CD4-positive, alpha-beta T cell treated with Interleukin-4 for 4 hours (primary cell): ENCODE results near the gene RAP1GAP2.
A peak's percentile ranks its signal among the peaks of the same experiment; 100 is the strongest.
"Not testable (repeated sequence)": the region's sequence is repeated elsewhere in the genome, so short reads cannot be mapped to it uniquely, and the experiment has no call there.

Source experiments
- DNase-seq: peaks from one replicate; pipeline ENCODE4 v3.0.0-alpha.2; 2020

RAP1GAP2 gene

DNA sequence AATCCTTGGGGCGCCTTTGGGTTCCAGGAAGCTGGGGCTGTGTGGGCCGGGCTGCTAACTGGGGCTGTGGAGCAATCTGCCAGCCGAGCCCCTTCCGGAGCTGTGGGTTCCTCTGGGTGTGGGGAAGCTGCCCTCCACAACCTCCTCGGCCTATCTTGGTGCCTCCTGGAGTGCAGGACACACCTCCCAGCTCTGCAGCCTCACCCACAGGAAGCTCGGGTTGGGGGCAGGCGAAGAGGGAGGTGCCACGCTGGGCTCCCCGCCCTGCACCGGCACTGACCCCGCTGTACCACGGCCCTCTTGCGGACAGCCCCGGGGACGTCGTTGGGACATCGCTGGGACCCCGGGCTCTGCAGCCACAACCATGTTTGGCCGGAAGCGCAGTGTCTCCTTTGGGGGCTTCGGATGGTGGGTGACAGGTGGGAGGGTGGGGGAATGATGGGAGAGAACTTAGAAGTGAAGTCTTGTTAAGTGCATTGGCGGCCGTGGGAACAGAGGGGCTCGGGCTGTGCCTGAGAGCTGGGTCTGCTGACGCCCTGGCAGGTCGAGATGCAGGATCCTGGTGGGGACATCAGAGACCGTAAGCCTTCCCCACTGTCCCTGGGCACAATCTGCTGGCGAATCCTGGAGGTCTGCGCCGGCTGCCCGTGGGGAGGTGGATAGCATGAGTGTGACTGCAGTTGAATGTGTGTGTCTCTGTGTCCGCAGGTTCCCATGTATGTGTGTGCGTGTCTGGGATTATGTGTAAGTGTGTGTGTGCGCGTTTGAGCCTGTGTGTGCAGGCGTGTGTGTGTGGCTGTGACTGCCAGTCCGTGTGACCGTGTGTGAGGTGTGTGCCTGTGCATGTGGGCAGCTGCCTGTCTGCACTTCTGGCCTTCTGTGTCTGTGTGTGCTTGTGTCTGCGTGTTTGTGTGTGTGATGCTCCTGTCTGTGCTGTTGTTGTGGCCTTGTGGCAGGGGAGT is at the start of gene RAP1GAP2:
TSS of gene RAP1GAP2 (plus strand) at position 275 of the 962 bp plus-strand sequence. CDS start at position 365, 90 bp downstream.
- peak; percentile 78 for DNase-seq

DNA sequence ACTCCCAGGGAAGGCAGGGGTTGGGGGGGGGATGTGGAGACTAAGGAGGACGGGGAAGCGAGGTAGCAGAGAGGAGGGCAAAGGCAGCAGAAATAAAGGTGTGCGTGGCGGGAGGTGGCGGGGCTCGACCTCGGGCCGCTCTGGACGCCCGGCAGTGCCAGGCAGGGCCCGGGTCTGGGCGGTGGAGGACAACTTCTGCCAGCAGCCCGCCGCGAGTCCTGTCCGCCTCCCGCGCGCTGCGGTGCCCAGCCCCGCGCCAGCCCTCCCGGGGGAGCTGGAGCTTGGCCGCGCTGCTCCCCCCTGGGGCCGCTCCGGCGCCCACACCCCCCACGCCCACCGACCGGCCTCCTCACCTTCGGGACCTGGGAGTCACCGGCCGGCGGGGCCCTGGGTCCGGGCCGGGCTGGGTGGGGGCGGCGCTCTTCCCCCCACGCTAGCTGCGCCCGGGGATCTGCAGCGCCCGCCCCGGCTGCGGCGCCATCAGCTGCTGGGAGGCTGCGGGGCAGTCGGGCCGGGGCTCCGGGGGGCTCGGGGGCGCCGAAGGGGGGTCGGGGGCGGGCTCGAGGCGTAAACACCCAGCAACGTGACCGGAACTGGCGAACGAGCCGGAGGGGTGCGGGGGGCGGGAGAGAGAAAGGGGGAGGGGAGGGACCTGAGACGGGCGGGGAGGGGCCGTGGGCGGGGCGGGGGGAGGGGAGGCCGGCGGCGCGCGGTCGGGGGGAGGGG is 47.0 kb upstream of the RAP1GAP2 start, which contains the start of gene CCDC92B:
TSS of gene CCDC92B (minus strand) at position 595 of the 726 bp plus-strand sequence. CDS start 14,507 bp downstream, outside the sequence.
- no peak for DNase-seq

DNA sequence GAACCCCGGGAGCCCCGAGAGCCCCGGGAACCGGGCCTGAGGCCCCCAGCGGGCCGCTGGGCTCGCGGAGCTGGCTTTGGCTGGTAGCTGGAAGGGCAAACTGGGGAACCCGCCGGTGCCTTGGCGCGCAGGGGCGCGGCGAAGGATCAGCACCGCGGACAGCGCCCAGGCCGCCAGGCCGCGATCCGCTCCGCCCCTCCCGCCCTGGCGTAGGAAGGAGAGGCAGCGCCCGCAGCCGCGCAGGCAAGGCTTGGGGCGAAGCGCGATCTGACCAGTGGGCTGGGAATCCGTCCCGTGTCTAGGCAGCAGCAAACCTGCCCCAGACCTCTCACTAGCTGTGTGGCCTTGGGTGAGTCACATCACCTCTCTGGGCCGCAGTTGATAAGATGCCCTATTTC is 46.5 kb upstream of the RAP1GAP2 start:
- peak; percentile 57 for DNase-seq

DNA sequence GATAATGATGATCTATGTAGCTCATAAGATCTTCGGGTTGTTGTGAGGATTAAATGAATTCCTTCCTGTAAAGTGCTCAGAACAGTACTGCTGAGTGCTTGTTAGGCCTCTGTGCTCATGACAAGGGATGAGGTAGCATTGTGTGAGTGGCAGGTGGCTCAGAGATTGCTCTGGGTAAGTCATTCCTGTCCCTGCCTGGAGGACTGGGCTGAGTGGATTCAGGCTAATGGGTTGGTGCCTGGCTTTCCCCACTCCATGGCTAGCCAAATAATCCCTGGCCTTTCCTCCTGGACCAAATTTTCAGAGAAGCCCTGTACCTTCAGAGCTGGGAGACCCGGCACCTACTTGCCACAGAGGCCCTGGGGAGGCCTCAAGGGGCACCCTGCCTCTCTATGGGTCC is 45.5 kb upstream of the RAP1GAP2 start:
- DNase-seq = no peak

DNA sequence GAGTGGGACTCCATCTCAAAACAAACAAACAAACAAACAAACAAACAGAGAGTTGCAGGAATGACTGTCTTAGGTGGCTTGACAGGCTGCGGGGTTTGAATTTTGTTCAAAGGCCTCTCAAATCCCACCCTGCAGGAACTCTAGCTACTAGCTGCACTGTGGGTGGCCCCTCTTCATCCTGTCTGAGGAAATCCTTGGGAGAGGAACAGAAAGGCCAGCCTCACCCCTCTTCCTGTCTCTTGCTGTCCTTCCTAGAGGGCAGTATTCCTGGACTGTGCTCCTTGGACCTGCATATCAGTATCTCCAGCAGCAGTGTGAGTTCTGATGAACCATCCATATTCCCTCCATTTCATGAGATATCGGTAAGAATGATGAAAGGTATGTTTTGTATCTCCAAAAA is 44.7 kb upstream of the RAP1GAP2 start:
- DNase-seq = no peak

DNA sequence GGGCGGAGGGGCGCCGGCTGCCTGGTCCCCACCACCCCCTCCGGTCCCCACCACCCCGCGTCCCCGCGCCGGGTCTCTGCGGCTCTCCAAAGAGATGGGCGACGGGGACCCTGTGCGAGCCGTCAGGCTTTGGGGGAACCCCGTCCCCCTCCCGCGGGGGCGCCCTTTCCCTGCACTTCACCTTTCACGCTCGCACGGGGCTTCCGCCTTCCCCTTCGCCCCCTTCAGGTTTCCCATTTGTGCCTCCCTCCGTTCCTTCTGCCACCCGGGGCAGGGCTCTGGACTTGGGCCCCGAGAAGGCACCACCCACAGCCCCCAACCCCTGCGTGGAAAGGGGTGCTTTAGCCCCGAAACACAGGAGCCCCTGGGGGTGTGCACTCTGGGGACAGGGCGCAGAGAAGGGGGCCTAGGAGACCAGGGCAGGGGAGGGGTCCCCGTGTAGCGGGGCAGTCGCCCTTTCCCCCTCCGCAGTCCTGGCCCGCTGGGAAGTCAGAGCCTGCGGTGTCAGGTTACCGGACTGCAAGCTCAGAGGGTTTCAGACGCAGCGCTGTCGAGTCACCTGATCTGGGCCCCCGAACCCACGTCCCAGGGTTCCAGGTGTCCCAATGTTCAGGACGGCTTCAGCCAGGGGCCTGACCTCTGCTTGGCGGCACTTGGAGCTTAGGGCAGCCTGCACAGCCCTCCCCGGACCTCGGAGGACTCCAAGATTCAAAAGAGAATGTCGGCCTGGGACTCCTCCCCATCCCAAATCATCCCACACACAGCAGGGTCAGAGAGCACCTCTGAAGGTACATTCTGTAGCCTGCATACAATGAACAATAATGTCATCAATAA is 40.1 kb upstream of the RAP1GAP2 start:
- DNase-seq = no peak

DNA sequence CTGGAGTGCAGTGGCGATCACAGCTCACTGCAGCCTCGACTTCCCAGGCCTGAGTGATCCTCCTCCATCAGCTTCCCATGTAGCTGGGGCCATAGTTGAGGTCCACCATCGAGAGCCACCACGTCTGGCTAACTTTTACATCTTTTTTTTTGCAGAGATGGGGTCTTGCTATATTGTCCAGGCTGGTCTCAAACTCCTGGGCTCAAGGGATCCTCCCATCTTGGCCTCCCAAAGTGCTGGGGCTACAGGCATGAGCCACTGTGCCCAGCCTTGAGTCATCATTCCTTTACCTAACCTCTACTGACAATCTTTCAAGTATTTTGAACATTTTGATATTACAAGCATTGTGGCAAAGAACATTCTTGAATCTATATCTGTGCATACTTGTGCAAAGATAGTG is 37.4 kb upstream of the RAP1GAP2 start:
- DNase-seq = no peak

DNA sequence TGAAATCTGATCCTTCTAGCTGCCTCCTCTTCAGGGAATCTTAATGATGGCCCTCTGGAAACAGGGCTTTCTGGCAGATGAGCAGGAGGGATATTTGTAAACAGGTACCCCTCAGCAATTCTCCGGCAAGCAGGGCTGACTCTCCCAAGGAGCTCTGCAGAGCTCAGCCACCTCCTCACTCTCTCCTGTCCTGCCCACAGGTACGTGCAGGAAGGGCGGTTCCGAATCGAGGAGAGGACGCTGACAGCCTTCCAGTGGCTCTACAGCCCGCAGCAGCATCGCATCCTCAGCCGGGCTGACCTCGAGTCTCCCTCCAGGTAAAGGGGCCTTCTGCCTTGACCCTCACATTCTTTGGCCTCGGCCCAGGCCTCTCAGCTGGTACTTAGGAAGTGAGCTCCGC is 26.1 kb upstream of the RAP1GAP2 start:
- no peak for DNase-seq

DNA sequence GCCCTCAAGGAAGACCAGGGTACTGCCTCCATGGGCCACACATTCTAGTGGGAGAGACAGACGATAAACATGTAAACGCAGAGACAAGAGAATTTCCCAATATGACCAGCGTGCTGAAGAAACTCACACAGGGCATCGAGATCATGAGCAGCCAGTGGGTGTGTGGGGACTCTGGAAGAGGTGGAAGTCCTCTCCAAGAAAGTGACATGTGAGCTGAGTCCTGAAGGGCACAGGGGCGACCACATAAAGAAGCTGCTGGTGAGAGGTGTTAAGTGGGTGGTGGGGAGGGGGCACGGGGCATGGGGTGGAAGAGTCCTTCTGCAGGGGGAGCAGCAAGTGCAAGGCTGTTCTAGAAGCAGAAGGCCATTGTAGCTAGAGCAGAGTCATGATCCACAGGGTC is 21.0 kb upstream of the RAP1GAP2 start:
- DNase-seq = no peak

DNA sequence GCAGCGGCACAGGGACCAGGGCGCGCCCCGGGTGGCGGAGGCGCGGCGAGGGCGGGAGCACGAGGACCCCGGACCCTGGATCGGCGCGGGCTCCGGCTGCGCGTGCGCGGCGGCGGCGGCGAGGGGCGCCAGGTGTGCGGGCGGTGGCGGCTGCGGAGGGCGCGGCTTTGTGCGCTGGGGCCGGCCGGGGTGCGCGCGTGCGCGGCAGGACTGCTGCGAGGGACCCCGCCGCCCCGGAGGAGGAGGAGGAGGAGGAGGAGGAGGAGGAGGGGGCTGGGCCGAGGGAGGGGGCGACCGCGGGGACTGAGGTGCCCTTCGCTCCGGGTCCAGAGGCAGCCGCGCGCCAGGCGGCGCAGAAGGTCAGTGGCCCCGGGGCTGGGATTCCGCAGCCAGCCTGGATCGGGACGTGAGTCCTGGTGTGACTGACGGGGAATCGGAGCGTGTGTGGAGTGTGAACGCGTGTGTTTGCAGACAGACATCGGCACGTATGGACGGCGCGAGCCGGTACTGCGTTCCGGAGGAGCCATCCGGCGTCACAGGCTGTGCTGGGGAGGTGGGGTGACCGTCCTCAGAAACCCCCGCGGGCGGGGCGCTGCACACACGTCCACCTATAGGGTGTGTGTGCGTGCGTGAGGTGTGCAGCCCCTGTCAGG is 19.5 kb upstream of the RAP1GAP2 start:
- DNase-seq = no peak

DNA sequence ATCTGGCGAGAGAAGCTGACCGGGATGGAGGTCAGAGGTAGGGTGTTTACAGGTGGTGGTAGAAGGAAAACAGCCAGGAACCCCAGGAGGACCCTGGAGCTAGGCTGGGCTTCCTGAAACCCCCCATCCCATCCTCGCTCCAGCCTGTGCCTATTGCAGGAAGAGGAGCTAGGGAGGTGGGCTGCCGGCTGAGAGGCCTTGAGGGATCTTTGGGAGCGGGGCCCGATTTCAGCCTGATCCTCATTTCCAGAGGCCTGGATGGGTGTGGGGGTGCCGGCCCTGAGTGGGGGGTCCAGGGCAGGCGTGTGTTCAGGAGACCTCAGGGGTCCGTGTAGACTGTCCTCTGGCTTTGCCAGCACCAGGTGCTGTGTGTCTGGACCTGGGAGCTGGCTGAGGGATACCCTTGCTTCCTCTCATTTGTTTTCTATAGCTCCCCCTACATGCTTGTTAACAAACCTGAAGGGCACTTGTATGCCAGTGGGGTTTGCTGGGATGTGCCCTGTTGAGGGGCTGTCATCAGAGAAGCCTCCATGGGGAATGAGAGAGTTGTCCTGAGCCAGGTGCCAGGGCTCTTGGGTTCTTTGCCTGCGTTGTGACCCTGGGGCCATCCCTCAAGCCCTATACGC is 18.9 kb upstream of the RAP1GAP2 start:
- DNase-seq = no peak

DNA sequence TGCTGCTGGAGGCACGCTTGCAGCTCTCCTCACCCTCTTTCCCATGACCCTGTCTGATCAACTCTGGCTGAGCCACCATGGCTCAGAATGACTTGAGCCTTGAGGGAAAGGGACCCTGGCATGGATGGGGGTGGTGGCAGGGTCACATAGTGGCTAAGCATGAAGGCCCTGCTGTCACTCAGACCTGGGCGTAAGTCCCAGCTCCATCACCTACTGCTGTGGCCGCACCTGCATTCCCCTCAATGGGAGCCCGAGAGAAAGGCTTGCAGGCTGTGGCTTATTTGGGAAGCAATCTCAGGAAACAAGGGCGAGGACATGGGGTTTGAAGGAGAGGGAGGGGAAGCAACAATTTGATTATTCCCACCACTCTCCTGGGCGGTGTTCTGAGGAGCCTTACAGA is 17.7 kb upstream of the RAP1GAP2 start:
- DNase-seq = no peak

DNA sequence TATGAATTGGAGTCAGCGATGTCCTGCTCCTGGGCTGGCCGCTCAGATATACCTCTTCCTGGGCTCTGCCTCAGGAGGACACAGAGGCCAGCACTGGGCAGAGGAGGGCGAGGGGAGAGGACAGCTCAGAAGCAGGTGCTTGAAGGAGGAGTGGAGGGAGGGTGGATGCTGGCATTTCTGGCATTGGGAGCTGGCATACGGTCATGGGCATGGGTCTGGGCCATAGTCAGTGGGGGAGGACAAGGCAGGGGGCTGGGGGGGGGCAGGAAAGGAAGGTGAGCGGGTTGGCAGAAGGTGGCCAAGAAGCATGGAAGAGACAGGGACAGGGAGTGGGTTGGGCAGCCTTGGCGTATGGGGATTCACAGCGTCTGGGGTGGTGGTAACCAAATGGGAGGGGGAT is 16.7 kb upstream of the RAP1GAP2 start:
- DNase-seq = no peak

DNA sequence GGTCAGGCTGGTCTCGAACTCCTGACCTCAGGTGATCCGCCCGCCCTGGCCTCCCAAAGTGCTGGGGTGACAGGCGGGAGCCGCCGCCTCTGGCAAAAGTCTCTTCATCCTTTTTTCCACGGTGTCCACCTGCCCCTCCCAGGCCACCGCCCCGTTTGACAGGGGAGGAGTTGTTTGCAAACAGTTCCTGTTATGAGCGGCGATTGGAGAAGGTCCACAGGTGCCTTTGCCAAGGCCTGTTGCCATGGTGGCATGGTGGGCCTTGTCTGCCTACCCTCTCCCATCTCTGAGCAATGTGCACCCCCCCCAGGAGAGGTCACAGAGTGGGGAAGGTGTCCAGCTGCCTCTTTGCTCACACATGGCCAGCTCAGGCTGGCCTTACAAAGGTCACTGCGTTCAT is 16.0 kb upstream of the RAP1GAP2 start:
- no peak for DNase-seq

DNA sequence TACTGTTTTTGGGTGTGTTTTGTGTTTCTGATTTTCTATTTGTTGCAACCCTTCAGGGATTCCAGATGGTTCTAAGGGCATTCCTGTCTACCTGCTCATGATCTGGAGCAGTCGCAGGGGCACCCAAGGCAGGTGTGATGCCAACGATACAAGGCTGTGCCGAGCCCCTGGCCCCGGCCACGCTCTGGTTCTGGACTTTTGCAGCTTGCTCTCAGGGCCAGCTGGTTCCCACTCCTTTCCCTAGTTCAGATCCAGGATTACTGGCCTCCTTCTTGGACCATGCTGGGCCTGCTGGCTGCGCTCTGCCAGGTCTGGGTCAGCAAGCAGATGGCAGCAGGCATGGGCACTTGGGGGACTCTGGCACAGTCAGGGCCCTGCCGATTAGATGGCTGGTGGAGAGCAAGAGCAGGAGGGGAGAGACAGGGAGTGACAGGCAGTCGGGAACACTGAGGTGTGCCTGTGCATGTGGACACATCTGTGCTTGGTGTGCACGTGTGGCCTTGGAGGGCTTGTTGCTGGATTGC is 15.2 kb upstream of the RAP1GAP2 start:
- no peak for DNase-seq

DNA sequence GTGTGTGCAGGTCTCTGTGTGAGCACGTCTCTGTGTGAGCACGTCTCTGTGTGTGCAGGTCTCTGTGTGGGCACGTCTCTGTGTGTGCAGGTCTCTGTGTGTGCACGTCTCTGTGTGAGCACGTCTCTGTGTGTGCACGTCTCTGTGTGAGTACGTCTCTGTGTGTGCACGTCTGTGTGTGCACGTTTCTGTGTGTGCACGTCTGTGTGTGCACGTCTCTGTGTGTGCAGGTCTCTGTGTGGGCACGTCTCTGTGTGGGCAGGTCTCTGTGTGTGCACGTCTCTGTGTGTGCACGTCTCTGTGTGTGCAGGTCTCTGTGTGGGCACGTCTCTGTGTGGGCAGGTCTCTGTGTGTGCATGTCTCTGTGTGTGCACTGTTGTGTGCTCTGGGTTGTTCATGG is 14.6 kb upstream of the RAP1GAP2 start:
- not testable (repeated sequence) for DNase-seq

DNA sequence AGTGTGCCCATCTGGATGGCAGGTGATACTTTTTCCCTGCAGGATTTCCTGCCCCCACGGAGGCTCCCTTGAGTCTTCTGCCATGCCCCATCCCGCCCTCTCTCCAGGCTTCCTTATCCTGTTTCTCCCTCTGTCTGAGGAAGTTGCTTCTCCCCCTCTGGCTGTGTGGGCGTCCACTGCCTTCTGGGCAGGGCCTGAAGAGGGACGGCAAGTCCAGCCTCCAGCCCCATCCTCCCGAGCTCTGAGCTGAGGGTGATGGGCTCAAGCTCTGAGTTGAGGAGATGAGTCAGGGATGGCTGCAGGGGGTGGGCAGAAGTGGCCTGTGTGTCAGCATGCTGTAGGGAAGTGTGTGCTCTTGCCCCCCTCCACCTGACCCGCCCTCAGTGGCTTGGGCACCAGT is 14.2 kb upstream of the RAP1GAP2 start:
- no peak for DNase-seq

DNA sequence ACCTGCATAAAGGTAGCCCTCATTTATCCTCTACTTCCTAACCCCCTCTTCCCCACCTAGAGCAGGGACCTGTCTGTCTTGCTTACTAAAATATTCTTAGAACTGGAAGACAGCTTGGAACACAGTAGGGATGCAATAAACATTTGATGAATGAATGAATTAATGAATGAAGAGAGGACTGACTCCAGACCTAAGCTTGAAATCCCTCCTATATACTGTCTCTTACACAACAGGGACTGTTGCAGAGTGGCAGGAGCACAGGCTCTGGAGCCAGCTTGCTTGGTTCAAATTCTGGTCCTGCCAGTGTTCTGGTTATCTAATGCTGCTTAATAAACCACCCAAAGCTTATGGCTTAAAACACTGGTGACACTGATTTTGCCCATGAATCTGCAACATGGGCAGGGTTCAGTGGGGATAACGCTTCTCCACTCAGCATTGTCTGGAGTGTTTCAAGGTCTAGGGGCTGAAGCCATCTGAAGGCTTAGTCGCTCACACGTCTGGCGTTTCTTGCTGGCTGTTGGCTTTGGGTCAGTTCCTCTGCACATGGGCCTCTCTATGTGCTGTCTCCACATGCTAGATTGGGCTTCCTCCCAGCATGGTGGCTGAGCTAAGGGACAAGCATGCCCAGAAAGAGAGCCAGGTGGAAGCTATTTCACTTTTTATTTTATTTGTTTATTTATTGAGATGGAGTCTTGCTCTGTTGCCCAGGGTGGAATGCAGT is 12.8 kb upstream of the RAP1GAP2 start:
- no peak for DNase-seq

DNA sequence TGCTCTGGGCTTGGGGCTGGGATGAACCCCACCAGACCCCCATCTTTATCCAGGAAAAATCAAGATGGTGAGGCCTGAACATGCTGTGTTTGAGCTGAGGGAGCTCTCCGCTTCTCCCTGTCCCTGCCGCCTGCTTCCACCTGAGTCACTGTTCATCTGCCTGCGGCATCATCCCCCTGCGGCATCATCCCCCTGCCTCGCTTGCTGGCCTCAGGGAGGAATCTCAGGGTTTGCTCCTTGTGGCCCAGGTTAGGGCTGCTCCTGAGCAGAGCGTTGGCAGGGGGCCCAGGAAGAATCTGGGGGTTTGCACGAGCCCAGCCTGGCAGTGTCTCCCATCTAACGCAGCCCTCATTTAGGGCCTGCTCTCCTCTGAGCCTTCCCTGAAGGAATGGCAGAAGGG is 11.4 kb upstream of the RAP1GAP2 start:
- DNase-seq = no peak

DNA sequence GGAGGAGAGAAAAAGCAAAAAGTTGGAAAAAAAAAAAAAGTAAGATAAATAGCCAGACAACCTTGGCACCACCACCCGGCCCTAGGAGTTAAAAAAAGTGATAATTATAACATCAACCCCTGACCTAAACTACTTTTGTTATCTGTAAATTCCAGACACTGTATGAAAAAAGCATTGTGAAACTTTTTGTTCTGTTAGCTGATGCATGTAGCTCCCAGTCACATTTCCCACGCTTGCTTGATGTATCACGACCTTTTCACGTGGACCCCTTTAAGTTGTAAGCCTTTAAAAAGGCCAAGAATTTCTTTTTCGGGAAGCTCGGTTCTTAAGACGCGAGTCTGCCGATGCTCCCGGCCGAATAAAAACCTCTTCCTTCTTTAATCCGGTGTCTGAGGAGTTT is 10.9 kb upstream of the RAP1GAP2 start:
- not testable (repeated sequence) for DNase-seq
